ENCODE results near the gene ARMC3. TPM values are rescaled to one million over a fixed set of nuclear protein-coding genes. Genes with fewer than 3 reads are reported as not detected.
A peak's percentile ranks its signal among the peaks of the same experiment; 100 is the strongest.

Gene ARMC3
- total and polyA plus RNA-seq, 9 of the 15 experiments (the other 6 are each of a cell fraction or from before 2014, with no cell fraction given) = 0.33 to 1.1 (median 0.62) TPM

- TF ChIP-seq ZNF224 (CRISPR knock-in tag; IDR thresholded peaks at IDR 0.05) (no peak), ZKSCAN3 (CRISPR knock-in tag; IDR thresholded peaks at IDR 0.05) (no peak), EP400 (IDR thresholded peaks at IDR 0.05) (no peak), TRIM25 (IDR thresholded peaks at IDR 0.05; ENCODE audit: borderline replicate concordance) (no peak), SMAD1 (IDR thresholded peaks at IDR 0.05; ENCODE audit: low read depth, low read length, partially characterized antibody) (no peak), MAFG (tag; conservative IDR thresholded peaks at IDR 0.05) (no peak), SAFB (IDR thresholded peaks at IDR 0.05; ENCODE audit: borderline replicate concordance, low read depth, low read length) (no peak), CXXC5 (CRISPR knock-in tag; IDR thresholded peaks at IDR 0.05) (peak; percentile 14; the same call in 1 of the 2 replicates), ESRRA (IDR thresholded peaks at IDR 0.05; ENCODE audit: borderline replicate concordance, low read depth) (no peak), IFI16 (CRISPR knock-in tag; IDR thresholded peaks at IDR 0.05) (no peak), WHSC1 (IDR thresholded peaks at IDR 0.05; ENCODE audit: low read length) (no peak), SREBF1 (IDR thresholded peaks at IDR 0.05; ENCODE audit: borderline replicate concordance, low read depth, low read length) (no peak), SUPT5H (IDR thresholded peaks at IDR 0.05) (no peak), HMG20A (CRISPR knock-in tag; conservative IDR thresholded peaks at IDR 0.05) (no peak), ZNF398 (CRISPR knock-in tag; IDR thresholded peaks at IDR 0.05) (no peak)
- TF ChIP-seq, protein P1, sequence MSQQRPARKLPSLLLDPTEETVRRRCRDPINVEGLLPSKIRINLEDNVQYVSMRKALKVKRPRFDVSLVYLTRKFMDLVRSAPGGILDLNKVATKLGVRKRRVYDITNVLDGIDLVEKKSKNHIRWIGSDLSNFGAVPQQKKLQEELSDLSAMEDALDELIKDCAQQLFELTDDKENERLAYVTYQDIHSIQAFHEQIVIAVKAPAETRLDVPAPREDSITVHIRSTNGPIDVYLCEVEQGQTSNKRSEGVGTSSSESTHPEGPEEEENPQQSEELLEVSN (IDR thresholded peaks at IDR 0.05; ENCODE audit: borderline replicate concordance in 1 of 2, extremely low read depth in 1 of 2, insufficient read depth in 1 of 2, insufficient read length in 1 of 2, low read depth in 1 of 2, low read length in 1 of 2, poor library complexity in 1 of 2, severe bottlenecking in 1 of 2) = peak in 1 of 2 experiments; percentile 18
- TF ChIP-seq, protein P2, sequence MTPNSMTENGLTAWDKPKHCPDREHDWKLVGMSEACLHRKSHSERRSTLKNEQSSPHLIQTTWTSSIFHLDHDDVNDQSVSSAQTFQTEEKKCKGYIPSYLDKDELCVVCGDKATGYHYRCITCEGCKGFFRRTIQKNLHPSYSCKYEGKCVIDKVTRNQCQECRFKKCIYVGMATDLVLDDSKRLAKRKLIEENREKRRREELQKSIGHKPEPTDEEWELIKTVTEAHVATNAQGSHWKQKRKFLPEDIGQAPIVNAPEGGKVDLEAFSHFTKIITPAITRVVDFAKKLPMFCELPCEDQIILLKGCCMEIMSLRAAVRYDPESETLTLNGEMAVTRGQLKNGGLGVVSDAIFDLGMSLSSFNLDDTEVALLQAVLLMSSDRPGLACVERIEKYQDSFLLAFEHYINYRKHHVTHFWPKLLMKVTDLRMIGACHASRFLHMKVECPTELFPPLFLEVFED (CRISPR knock-in tag; conservative IDR thresholded peaks at IDR 0.05) = no peak
- TF ChIP-seq, protein P3, sequence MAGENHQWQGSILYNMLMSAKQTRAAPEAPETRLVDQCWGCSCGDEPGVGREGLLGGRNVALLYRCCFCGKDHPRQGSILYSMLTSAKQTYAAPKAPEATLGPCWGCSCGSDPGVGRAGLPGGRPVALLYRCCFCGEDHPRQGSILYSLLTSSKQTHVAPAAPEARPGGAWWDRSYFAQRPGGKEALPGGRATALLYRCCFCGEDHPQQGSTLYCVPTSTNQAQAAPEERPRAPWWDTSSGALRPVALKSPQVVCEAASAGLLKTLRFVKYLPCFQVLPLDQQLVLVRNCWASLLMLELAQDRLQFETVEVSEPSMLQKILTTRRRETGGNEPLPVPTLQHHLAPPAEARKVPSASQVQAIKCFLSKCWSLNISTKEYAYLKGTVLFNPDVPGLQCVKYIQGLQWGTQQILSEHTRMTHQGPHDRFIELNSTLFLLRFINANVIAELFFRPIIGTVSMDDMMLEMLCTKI (IDR thresholded peaks at IDR 0.05; ENCODE audit: partially characterized antibody) = no peak
- TF ChIP-seq, protein P4, sequence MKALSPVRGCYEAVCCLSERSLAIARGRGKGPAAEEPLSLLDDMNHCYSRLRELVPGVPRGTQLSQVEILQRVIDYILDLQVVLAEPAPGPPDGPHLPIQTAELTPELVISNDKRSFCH (CRISPR knock-in tag; IDR thresholded peaks at IDR 0.05) = no peak
- TF ChIP-seq, protein P4 (tag; IDR thresholded peaks at IDR 0.05) = no peak
Observed at GRCh38 chr10:23065181-23065948, 137.5 kb downstream of the ARMC3 start (continued).

Data from K562 (cell line).